ENCODE measurements around the gene TSPOAP1.

The TSPOAP1 gene

GRCh38 chr17:58315281-58315711 lies 13.3 kb downstream of the TSPOAP1 start:
- DNase-seq: no peak

- no peak for DNase-seq
These were observed 13.9 kb downstream of the TSPOAP1 start for GRCh38 chr17:58314706-58315015.

DNA sequence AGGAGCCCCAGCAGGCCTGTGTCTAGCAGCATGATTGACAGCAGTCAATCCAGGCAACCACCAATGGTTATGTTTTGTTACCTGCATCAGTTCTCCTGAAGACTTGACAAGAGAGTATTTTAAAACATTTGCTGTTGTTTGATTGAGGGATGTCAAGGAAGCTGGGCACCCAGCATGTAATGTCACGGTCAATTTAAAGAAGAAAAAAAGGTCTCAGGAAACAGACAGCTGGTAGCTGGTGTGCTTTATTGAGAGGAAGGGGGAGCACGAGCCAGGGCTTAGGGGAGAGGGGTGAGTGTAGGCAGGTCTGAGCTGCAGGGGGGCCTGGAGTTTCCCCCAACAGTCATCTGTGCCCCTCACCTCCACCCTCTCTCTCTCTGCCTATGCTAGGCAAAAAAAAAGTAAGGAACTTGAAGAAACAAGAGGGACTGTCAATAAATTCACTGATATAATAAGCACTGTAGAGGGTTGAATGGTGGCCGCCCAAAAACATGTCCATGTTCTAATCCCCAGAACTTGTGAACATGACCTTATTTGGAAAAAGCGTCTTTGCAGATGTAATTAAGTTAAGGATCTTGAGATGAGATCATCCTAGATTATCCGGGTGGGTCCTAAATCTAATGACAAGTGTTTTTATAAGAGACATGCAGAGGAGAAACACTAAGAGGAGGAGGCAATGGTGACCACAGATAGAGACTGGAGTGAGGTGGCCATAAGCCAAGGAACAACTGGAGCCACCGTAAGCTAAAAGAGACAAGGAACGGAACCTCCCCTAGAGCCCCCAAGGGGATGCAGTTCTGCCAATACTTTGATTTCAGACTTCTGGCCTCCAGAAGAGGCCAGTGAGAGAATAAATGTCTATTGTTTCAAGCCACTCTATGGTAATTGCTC lies 14.5 kb downstream of the TSPOAP1 start:
- no peak for DNase-seq

DNA sequence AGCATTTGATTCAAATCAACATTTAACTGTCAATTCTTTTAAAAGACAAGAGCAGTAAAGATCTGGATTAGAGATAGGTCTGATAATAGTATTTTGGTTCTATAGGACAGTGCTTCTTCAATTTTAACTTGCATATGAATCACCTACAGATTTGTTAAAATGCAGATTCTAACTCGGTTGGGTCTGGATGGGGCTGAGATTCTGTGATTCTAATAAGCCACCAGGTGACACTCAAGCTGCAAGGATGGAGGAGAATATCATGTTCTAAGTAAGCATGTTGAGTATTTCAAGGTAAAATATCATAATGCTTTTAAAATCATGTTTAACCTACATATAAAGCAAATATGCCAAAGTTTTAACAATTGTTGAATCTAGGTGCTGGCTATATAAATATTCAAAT lies 15.8 kb downstream of the TSPOAP1 start:
- DNase-seq: no peak

DNA sequence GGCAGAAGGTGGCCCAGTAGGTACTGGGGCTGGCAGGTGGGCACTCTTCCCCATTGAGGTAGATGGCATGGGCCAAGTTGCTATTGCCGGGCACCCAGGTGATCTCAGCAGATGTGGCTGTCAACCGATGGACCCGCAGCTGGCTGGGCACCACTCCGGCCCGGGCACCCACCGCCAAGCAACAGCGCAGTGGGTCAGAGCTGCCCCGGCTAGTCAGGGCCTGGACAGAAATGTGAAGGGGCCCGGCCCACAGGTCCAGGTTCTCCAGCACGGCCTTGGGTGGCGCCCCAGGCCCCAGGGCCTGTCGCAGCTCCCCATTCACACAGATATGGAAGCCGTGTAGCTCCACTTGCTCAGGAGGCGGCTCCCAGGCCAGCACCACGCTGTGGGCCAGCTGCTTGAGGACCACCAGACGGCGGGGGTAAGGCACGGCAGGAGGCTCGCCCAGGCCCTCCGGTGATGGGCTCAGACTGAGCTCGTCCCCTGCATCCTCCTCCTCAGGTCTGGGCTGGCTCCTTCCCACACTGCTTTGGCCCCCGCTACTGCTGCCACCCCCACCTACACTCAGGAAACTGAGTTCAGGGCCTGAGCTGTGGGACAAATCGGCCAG lies 16.5 kb downstream of the TSPOAP1 start:
- no peak for DNase-seq

- DNase-seq: no peak
These were observed 17.1 kb downstream of the TSPOAP1 start for GRCh38 chr17:58311429-58311894.

GRCh38 chr17:58310511-58311428 lies 17.8 kb downstream of the TSPOAP1 start:
- DNase-seq: no peak

DNA sequence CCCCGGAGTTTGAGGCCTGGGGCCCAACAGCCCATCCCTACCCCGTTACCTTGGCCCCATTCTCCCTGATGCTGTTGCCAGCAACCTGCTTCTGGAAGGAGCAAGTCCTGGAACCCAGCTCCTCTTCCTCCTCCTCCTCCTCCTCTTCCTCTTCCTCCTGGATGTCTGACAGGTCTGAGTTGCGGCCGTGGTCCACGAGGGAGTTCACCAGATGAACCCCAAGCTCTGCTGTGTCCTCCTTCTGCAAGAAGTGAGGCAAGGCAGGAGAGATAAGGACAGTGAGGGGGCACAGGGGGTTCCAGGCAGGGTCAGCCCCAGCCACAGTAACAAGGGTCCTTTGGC lies 18.7 kb downstream of the TSPOAP1 start:
- no peak for DNase-seq

GRCh38 chr17:58308985-58309917 lies 19.3 kb downstream of the TSPOAP1 start:
- DNase-seq: no peak

GRCh38 chr17:58308173-58308984 lies 20.2 kb downstream of the TSPOAP1 start:
- DNase-seq: no peak

DNA sequence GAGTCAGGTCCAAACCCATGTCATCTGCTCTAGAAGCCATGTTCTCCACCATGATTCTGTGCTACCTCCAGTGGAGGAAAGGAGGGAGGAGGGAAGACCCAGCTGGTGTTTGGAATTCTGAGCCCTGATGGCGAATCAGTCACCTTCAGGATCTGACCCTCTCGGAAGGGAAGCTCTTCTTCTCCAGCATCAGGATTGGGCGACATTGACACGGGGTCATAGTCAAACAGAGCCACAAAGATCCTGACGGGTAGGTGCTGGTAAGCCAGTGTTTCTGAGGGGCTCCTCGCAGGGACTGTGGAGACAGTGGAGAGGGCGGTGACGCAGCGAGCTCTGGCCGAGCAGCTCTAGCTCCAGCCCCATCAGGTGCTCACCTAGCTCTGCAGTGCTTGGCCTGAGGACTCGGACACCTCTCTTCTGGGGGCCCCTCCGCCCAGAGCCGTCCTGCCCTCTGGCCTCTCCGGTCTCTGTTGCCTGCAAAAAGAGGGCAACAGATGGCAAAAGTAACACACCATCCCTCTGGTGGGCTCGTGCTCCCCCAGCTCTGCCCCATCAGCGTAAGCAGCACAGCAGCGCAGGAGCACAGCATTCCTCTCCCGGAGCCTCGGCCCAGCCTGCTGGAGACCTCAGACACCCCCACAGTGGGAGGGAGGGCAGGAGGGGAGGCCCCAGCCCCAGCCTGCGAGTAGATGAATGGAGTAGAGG lies 21.0 kb downstream of the TSPOAP1 start:
- no peak for DNase-seq

DNA sequence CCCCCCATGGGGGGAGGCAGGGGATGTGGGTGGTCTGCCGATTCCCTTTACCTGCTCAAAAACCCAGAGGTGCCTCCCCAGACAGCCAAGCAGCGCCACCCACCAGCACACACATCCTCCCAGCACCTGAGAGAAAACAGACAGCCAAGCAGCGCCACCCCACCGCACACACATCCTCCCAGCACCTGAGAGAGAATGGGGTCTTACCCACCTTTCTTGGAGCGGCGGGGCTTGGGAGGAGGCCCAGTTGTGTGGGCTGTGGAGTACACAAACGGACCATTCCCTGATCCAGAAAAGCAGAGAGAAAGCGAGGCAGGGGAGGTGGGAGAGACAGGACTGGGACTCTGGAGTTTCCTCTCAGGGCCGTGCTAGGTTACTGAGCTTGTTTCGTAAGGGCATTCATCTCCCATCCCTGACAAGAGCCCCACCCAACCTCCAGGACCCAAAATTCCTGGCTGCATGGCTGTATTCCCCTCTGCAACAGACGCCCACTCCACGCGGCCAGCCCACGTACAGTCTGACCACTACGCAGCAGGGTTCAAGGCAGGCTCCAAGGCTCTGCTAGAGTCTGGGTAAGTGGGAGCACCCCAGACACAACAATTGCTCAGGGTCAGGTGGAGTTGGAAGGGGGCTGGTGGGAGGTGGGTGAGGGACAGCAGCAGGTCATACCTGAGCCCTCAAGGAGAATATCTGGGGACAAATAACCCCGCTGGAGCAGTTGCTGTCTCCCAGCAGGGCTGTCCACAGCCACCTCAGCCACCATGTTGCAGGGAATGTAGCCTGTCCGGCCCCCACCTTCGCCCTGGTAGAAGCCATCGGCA lies 22.3 kb downstream of the TSPOAP1 start:
- no peak for DNase-seq

DNA sequence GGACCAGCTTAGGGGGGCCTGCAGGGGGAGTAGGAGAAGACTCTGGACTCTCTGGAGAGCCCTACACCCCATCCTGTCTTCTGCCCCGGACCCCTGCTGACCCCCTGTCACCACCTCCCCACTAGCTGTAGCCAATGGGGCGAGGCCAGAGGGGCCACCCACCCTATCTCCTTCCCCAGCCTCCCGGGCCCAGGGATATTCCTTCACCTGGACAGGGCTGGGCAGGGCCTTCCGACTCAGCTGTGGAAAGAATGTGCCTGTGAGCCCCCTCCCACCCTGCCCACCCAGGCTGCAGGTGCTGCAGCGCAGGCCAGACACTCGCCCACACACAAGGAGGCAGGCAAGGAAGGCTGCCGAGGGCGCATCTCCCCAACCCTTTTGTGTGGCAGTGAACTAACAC lies 23.0 kb downstream of the TSPOAP1 start:
- DNase-seq: no peak

DNA sequence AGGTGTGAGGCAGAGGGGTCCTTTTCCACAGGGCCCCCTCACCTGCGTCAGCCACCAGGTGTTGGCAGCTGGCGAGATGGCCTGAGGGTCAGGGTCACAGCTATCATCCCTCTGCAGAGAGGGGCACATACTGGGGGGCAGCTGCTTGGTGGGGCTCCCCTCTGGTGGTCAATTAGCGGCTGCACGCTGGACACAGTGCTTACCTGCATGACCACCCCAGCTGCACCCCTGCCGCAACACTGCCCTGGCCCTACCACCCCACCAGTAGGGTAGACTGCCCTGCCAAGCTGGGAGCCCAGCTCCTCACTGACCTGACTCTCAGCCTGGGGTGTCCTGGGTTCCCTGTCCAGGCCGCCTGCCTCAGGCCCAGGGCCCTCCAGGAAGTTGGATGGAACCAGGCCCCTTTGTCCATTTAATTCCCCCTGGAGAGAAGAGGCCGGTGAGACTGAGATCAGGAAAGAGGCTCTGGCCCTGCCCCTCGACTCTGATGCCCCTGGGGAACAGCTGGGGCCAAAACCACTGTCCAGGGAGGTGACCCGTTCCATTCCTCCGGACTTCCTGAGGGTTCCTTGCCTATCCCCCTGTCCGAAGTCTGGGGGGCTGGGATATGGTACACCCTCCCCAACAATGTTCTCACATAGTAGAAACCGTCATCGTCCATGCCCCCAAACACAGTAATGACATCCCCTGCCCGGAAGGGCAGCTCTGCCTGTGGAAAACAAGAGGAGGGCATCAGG lies 23.7 kb downstream of the TSPOAP1 start:
- DNase-seq: no peak

DNA sequence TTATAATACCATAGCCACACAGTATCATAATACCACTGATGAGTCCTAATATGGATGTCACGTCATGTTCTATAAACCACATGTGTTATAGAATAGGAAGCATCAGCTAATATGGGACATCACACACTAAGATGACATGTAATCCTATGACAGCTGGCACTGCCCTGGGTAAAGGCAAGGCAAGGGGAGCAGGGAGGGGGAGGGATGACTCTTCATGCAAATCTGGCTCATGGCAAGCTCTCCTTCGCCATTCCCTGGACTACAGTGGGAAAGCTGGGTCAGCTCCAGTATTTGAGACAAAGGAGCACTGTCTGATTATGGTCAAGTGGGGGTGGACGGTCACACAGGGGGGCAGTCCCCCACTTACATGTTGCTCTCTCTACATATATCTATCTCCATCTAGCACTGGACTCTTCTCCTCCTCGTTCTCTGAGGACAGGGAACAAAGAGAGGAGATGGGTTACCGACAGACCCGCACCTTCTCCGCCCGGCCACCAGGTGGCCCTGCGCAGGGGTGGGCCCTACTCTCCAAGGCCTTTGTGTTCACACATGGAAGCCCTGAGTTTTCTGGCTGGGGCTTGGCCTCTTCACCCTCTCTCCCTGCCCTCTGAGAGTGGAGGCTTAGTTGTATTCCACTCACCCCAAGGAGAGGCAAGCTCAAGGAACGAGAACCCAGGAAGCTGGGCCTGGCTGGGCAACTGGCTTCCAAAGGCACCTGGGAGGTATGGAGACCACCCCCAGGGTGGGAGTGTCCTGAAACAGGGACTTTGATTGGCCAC lies 24.4 kb downstream of the TSPOAP1 start:
- no peak for DNase-seq

DNA sequence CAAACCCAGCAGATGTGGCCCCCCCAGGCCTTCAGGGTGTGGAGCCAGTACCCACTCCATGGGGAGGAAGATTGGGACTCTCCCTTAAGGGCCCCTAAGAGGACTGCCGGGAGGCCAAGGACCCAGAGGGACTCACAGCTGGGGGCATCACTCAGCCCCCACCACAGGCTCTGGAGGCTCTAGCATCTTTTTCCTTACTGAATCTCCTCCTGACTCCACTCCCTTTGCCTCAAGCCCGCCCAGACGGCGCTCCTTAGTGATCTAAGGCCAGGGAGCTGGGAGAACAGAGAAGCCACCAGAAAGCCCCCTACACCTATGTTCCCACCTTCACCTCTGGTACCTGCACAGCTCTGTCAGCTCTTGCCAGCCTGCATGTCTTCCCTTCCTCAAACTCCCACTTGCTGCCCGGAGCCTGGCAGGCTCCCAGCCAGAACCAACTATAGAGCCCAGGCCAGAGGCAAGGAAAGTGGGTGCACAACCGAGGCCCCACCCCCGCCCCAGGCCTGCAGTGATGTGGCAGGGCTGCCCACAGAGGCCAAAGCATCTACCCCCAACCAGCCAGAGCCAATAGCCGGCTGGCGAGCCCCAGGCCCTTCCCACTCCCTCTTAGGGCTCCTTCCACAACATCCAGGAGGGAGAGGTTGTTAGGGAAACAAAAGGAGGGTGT lies 25.5 kb downstream of the TSPOAP1 start:
- DNase-seq: no peak

GRCh38 chr17:58302171-58302918 lies 26.2 kb downstream of the TSPOAP1 start:
- no peak for DNase-seq
